ENCODE data around the gene CMTM3.
A peak's percentile ranks its signal among the peaks of the same experiment; 100 is the strongest.
"Not testable (repeated sequence)": the region's sequence is repeated elsewhere in the genome, so short reads cannot be mapped to it uniquely, and the experiment has no call there.

Gene CMTM3

GRCh38 chr16:66636199-66636598 is 31.7 kb downstream of the CMTM3 start:
- no peak for DNase-seq (ENCODE audit: low spot score)

GRCh38 chr16:66637806-66638205 is 33.3 kb downstream of the CMTM3 start:
- no peak for DNase-seq (ENCODE audit: low spot score)

- DNase-seq (ENCODE audit: low spot score), result no peak
Measured at GRCh38 chr16:66639091-66639885, 34.8 kb downstream of the CMTM3 start.

GRCh38 chr16:66640724-66641314 is 36.3 kb downstream of the CMTM3 start:
- DNase-seq (ENCODE audit: low spot score), result no peak

GRCh38 chr16:66641387-66641786 is 36.9 kb downstream of the CMTM3 start:
- DNase-seq (ENCODE audit: low spot score), result no peak

GRCh38 chr16:66647866-66648265 is 43.4 kb downstream of the CMTM3 start:
- DNase-seq (ENCODE audit: low spot score), result no peak

GRCh38 chr16:66649167-66649566 is 44.7 kb downstream of the CMTM3 start:
- DNase-seq (ENCODE audit: low spot score), result no peak

- no peak for DNase-seq (ENCODE audit: low spot score)
Measured at GRCh38 chr16:66649636-66650205, 45.2 kb downstream of the CMTM3 start.

- peak; percentile 72 for DNase-seq (ENCODE audit: low spot score)
Measured at GRCh38 chr16:66650707-66651473, 46.4 kb downstream of the CMTM3 start.

GRCh38 chr16:66651474-66651765 is 46.9 kb downstream of the CMTM3 start:
- no peak for DNase-seq (ENCODE audit: low spot score)

- DNase-seq (ENCODE audit: low spot score), result no peak
Measured at GRCh38 chr16:66651965-66652364, 47.5 kb downstream of the CMTM3 start.

GRCh38 chr16:66652661-66653360 is 48.3 kb downstream of the CMTM3 start:
- DNase-seq (ENCODE audit: low spot score), result no peak

- DNase-seq (ENCODE audit: low spot score), result no peak
Measured at GRCh38 chr16:66653581-66654350, 49.3 kb downstream of the CMTM3 start.

GRCh38 chr16:66656547-66656946 is 52.0 kb downstream of the CMTM3 start:
- DNase-seq (ENCODE audit: low spot score), result no peak

- no peak for DNase-seq (ENCODE audit: low spot score)
Measured at GRCh38 chr16:66658143-66658859, 53.8 kb downstream of the CMTM3 start.

- no peak for DNase-seq (ENCODE audit: low spot score)
Measured at GRCh38 chr16:66658860-66659190, 54.3 kb downstream of the CMTM3 start.

- peak; percentile 55 for DNase-seq (ENCODE audit: low spot score)
Measured at GRCh38 chr16:66660422-66661209, 56.1 kb downstream of the CMTM3 start.

- DNase-seq (ENCODE audit: low spot score), result no peak
Measured at GRCh38 chr16:66661210-66661560, 56.7 kb downstream of the CMTM3 start.

GRCh38 chr16:66661671-66662346 is 57.3 kb downstream of the CMTM3 start:
- not testable (repeated sequence) for DNase-seq (ENCODE audit: low spot score)

Measured in SW480 (cell line).